HCT116 (cell line): ENCODE results near the gene FTCD. TPM values are rescaled to one million over a fixed set of nuclear protein-coding genes. Genes with fewer than 3 reads are reported as not detected.
"Not testable (repeated sequence)": the region's sequence is repeated elsewhere in the genome, so short reads cannot be mapped to it uniquely, and the experiment has no call there.

Experiments
- ATAC-seq: fragments of 200-7000 bp; cut with Tn5 transposase; 2 replicates; pipeline ENCODE4 v1.9.1; 2020; ENCODE audit warnings: mild to moderate bottlenecking, moderate library complexity
- BruUV-seq: library from RNA; stranded (reverse); fragments of 400-500 nt; replicated peaks from 2 replicates; lab custom pipeline; 2021; lab: Mats Ljungman, UMichigan
- CTCF ChIA-PET: fragments of 300-600 bp; sonication (Branson Sonifier 250); formaldehyde crosslinking; loops from one replicate; lab custom pipeline; 2021; ENCODE audit warnings: antibody characterized with exemption; lab: Charles Lee
- POLR2A ChIA-PET: fragments of 300-600, 350-600 bp; sonication (Branson Sonifier 250); formaldehyde crosslinking; loops from one replicate; lab custom pipeline; 2021; ENCODE audit warnings: antibody characterized with exemption; lab: Charles Lee
- RAD21 ChIA-PET, 2 experiments: fragments of 300-600 bp; sonication (Branson Sonifier 250); formaldehyde crosslinking; loops; one replicate each; lab custom pipeline; 2023; ENCODE audit warnings: low total read pairs in 2 of 2; ENCODE audit not compliant: uncharacterized antibody in 2 of 2, unreplicated experiment in 2 of 2, low non-redundant PET in 1 of 2; lab: Charles Lee
- DNase-seq: peaks from one replicate; pipeline ENCODE4 v3.0.0-alpha.2; 2010; ENCODE audit warnings: low read depth, low spot score
- H2AFZ ChIP-seq: fragments of 200-600 bp; shearing (Covaris generic), sonication (generic); 2 replicates; pipeline ENCODE4 v1.6.1; 2017; ENCODE audit warnings: low read depth, mixed run types, mixed read lengths, antibody characterized with exemption, low read length; ENCODE audit not compliant: poor library complexity, severe bottlenecking
- H3K27ac ChIP-seq: 2 replicates; pipeline ENCODE4 v1.5.1; 2012; ENCODE audit warnings: low read depth, low read length
- H3K27me3 ChIP-seq: fragments of 200-600 bp; sonication (generic); 2 replicates; pipeline ENCODE4 v1.6.1; 2016; ENCODE audit warnings: mixed run types, low read length, mixed read lengths; ENCODE audit not compliant: insufficient read depth
- H3K36me3 ChIP-seq, 2 experiments: fragments of 200-500 bp in 1 of 2; fragments of 200-600 bp in 1 of 2; sonication (Bioruptor generic) in 1 of 2; sonication (generic) in 1 of 2; 2 replicates each; pipeline versions ENCODE4 v1.5.1 to v1.6.1; 2014 to 2016; ENCODE audit warnings: low read length in 2 of 2, inconsistent platforms in 1 of 2, mixed read lengths in 1 of 2, mixed run types in 1 of 2; ENCODE audit not compliant: insufficient read depth in 2 of 2, control insufficient read depth in 1 of 2
- H3K4me1 ChIP-seq, 2 experiments: fragments of 200-600 bp in 1 of 2; sonication (generic) in 1 of 2; 2 replicates each; pipeline versions ENCODE4 v1.5.1 to v1.6.1; 2012 to 2017; ENCODE audit warnings: low read length in 2 of 2, inconsistent platforms in 1 of 2, mild to moderate bottlenecking in 1 of 2, mixed read lengths in 1 of 2, mixed run types in 1 of 2, moderate library complexity in 1 of 2; ENCODE audit not compliant: insufficient read depth in 2 of 2, control insufficient read depth in 1 of 2
- H3K4me2 ChIP-seq: fragments of 200-600 bp; sonication (generic); 2 replicates; pipeline ENCODE4 v1.6.1; 2017; ENCODE audit warnings: mixed run types, low read length, mixed read lengths
- H3K4me3 ChIP-seq, 2 experiments: fragments of 200-600 bp in 1 of 2; sonication (generic) in 1 of 2; replicated peaks in 1 of 2; 2 replicates each; pipeline ENCODE4 v1.5.1; 2011 to 2016; ENCODE audit warnings: low read length in 2 of 2, control low read depth in 1 of 2, low read depth in 1 of 2, mild to moderate bottlenecking in 1 of 2, mixed read lengths in 1 of 2, mixed run types in 1 of 2
- H3K79me2 ChIP-seq: fragments of 200-600 bp; sonication (generic); 2 replicates; pipeline ENCODE4 v1.6.1; 2017; ENCODE audit warnings: mild to moderate bottlenecking, mixed run types, low read length, moderate library complexity, mixed read lengths; ENCODE audit not compliant: insufficient read depth
- H3K9ac ChIP-seq: fragments of 200-600 bp; sonication (generic); 2 replicates; pipeline ENCODE4 v1.6.1; 2016; ENCODE audit warnings: low read length, mixed read lengths
- H3K9me2 ChIP-seq: fragments of 200-600 bp; sonication (generic), shearing (Covaris generic); 2 replicates; pipeline ENCODE4 v1.6.1; 2017; ENCODE audit warnings: mixed run types, mild to moderate bottlenecking, moderate library complexity; ENCODE audit not compliant: insufficient read depth
- H3K9me3 ChIP-seq, 2 experiments: fragments of 200-500 bp in 1 of 2; fragments of 200-600 bp in 1 of 2; sonication (Bioruptor generic) in 1 of 2; sonication (generic) in 1 of 2; 2 replicates each; pipeline ENCODE4 v1.6.1; 2014 to 2017; ENCODE audit warnings: low read length in 2 of 2, mixed read lengths in 2 of 2, inconsistent platforms in 1 of 2, low read depth in 1 of 2, mild to moderate bottlenecking in 1 of 2, mixed run types in 1 of 2, moderate library complexity in 1 of 2; ENCODE audit not compliant: control insufficient read depth in 1 of 2, insufficient read depth in 1 of 2
- H4K20me1 ChIP-seq: fragments of 200-600 bp; sonication (generic), shearing (Covaris generic); 2 replicates; pipeline ENCODE4 v1.6.1; 2017; ENCODE audit warnings: mixed run types, mild to moderate bottlenecking, moderate library complexity; ENCODE audit not compliant: insufficient read depth
- EGR1 ChIP-seq: IDR thresholded peaks from 2 replicates; pipeline ENCODE4 v1.6.1; 2012; ENCODE audit warnings: low read depth
- MAX ChIP-seq: IDR thresholded peaks from 2 replicates; pipeline ENCODE4 v1.6.1; 2012
- REST ChIP-seq: IDR thresholded peaks from 2 replicates; pipeline ENCODE4 v1.6.1; 2012; ENCODE audit warnings: low read depth
- SRF ChIP-seq: IDR thresholded peaks from 2 replicates; pipeline ENCODE4 v1.6.1; 2012; ENCODE audit warnings: low read depth
- ZBTB33 ChIP-seq: IDR thresholded peaks from 2 replicates; pipeline ENCODE4 v1.6.1; 2011; ENCODE audit warnings: mild to moderate bottlenecking, low read length, moderate library complexity; ENCODE audit not compliant: insufficient replicate concordance; ENCODE audit errors: extremely low read depth
- intact Hi-C: fragments of 100-400 bp; cut with micrococcal nuclease; formaldehyde crosslinking; loops from 2 replicates; pipeline ENCODE4 v1.10.0; 2022
- total RNA-seq: library from RNA; stranded (reverse); gene quantifications from one replicate; pipeline ENCODE4 v1.2.1, GENCODE V29; 2021; ENCODE audit not compliant: unreplicated experiment

Gene FTCD
- total RNA-seq, 1 experiment from 2014 or later, result 2.5 TPM

- no peaks in the 10 kb centered on the region for H3K4me1 ChIP-seq
- no peak overlapping the region for H3K4me3 ChIP-seq
- ATAC-seq, result no peak
- H3K9me2 ChIP-seq, result no peaks in the 10 kb centered on the region
- H3K27me3 ChIP-seq, result peaks cover 35% of the 10 kb centered on the region
- H3K27ac ChIP-seq, result no peak overlapping the region
- no TSS peak for BruUV-seq
- H3K9me3 ChIP-seq, result no peaks in the 10 kb centered on the region
- no peak overlapping the region for H2AFZ ChIP-seq
- H3K4me2 ChIP-seq, result no peak overlapping the region
- no peak overlapping the region for H3K9ac ChIP-seq
- H3K36me3 ChIP-seq, result no peaks in the 10 kb centered on the region
- no peaks in the 10 kb centered on the region for H4K20me1 ChIP-seq
- intact Hi-C loops, result no loop called here
- DNase-seq, result no peak
- RAD21 ChIA-PET, result no interaction called here
- no peaks in the 10 kb centered on the region for H3K79me2 ChIP-seq
- TF ChIP-seq MAX (no peak), EGR1 (no peak), REST (no peak), ZBTB33 (no peak), SRF (no peak)
- TF ChIP-seq, all 23 proteins: peak for 0
- CTCF ChIA-PET, result no interaction called here
- POLR2A ChIA-PET, result no interaction called here
Measured at GRCh38 chr21:46171585-46171984, 16.2 kb upstream of the FTCD start.

GRCh38 chr21:46170436-46171193 is 15.2 kb upstream of the FTCD start:
- H3K4me3 ChIP-seq, ATAC-seq, DNase-seq, CTCF ChIA-PET, POLR2A ChIA-PET, H3K36me3 ChIP-seq, H3K4me2 ChIP-seq, H3K79me2 ChIP-seq, intact Hi-C loops, H3K9ac ChIP-seq, H2AFZ ChIP-seq, H3K9me2 ChIP-seq, H3K4me1 ChIP-seq, BruUV-seq, H4K20me1 ChIP-seq, H3K9me3 ChIP-seq, RAD21 ChIA-PET, H3K27ac ChIP-seq: not testable (repeated sequence)
- H3K27me3 ChIP-seq, result peaks cover 35% of the 10 kb centered on the region
